ENCODE data around the gene EVA1C. TPM values are rescaled to one million over a fixed set of nuclear protein-coding genes. Genes with fewer than 3 reads are reported as not detected.
"Not testable (repeated sequence)": the region's sequence is repeated elsewhere in the genome, so short reads cannot be mapped to it uniquely, and the experiment has no call there.

Gene EVA1C
- total RNA-seq, 1 donor from 2014 or later = 8.2 TPM

DNA sequence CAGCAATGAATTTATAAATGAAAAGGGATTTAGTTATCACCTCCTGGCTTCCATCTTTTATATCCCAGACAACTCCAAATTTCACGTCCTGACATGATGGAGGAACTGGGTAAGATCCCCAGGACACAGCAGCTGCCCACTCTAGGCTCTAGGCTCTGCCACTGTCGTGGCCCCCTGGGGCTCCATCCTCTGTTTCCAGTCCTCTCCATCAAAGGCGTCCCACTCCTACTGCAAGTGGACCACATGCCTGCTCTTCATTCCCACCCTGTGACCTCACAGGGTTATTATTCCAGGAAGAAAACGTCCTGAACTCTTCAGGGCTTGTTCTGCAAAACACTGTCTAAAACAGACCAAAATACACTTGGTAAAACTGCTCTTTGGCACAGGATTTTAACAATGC is 31.6 kb upstream of the EVA1C start:
- peaks cover 6% of the 10 kb centered on the region for H3K4me1 Mint-ChIP-seq
- no peaks in the 10 kb centered on the region for H3K9me3 Mint-ChIP-seq
- H3K4me3 Mint-ChIP-seq = no peak overlapping the region
- no peak overlapping the region for H3K27ac Mint-ChIP-seq
- H3K36me3 Mint-ChIP-seq (ENCODE audit: low read depth) = peaks cover 75% of the 10 kb centered on the region
- intact Hi-C loops (cut with micrococcal nuclease) = no loop called here
- DNase-seq = no peak
- H3K27me3 Mint-ChIP-seq = no peaks in the 10 kb centered on the region

DNA sequence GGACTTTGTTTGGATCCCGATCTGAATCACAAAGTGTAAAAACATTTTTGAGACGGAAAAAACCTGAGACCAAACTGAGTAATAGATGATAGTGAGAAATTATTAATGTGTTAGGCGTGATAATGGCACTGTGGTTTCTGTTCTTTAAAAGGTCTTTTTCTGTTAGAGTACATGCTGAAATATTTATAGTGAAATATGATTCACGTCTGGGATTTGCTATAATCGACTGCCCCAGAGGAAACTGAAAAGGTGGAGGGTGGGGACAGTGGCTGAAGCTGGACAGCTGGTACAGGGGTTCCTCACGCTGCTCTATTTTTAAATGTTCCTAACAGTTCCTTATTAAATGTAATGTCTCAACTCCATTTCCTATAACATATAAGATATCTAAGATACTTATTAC is 30.9 kb upstream of the EVA1C start:
- Mint-ChIP-seq H3K36me3 (ENCODE audit: low read depth) (peaks cover 70% of the 10 kb centered on the region), H3K27me3 (no peaks in the 10 kb centered on the region), H3K4me1 (peaks cover 6% of the 10 kb centered on the region), H3K4me3 (no peak overlapping the region), H3K9me3 (no peaks in the 10 kb centered on the region), H3K27ac (no peak overlapping the region)
- DNase-seq = no peak
- intact Hi-C loops (cut with micrococcal nuclease) = no loop called here

DNA sequence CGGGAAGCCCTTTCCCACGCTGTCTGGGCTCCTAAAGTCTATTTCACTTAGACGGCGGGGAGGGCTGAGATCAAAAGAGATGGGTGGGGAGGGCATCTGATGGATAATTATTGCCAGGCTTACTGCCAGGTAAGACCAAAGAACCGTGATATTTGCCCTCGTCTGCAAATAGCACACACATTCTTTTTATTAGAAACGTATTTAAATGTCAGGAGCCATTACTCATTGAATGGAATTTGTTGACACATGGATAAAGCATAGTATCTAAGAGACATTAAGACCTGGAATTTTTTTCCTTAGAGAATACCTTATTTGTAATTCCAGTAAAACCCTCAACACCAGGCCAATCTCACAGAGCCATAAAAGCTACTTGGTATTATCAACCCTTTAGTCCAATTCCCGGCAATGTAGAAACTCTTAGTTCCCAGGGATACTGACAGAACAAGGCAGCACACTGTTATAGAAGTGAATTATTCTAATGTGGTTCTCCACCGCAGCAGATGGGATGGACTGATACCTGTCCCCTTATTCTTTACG is 30.3 kb upstream of the EVA1C start:
- H3K27ac Mint-ChIP-seq = peak overlapping the region; percentile 53
- no peaks in the 10 kb centered on the region for H3K9me3 Mint-ChIP-seq
- peaks cover 9% of the 10 kb centered on the region for H3K4me1 Mint-ChIP-seq
- intact Hi-C loops (cut with micrococcal nuclease) = no loop called here
- no peak for DNase-seq
- H3K27me3 Mint-ChIP-seq = no peaks in the 10 kb centered on the region
- no peak overlapping the region for H3K4me3 Mint-ChIP-seq
- peaks cover 68% of the 10 kb centered on the region for H3K36me3 Mint-ChIP-seq (ENCODE audit: low read depth)

DNA sequence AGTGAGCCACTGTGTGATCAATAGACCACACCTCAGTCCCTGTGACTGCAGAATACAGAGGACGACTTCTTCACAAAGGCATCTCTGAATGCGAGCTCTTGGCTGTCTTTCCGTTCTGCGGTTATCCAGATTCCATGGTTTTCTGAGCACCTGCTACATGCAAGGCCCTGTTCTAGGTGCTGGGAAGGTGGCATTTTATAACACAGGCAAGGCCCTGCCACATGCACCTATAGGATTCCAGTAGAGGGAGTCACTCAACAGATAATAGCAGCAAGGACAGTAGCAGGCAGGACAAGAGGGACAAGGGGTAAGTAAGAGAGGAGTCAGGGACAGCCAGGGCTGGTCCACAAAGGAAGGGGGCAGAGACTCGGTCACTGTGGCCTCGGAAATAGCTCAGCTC is 28.7 kb upstream of the EVA1C start:
- no peak overlapping the region for H3K27ac Mint-ChIP-seq
- peaks cover 14% of the 10 kb centered on the region for H3K4me1 Mint-ChIP-seq

DNA sequence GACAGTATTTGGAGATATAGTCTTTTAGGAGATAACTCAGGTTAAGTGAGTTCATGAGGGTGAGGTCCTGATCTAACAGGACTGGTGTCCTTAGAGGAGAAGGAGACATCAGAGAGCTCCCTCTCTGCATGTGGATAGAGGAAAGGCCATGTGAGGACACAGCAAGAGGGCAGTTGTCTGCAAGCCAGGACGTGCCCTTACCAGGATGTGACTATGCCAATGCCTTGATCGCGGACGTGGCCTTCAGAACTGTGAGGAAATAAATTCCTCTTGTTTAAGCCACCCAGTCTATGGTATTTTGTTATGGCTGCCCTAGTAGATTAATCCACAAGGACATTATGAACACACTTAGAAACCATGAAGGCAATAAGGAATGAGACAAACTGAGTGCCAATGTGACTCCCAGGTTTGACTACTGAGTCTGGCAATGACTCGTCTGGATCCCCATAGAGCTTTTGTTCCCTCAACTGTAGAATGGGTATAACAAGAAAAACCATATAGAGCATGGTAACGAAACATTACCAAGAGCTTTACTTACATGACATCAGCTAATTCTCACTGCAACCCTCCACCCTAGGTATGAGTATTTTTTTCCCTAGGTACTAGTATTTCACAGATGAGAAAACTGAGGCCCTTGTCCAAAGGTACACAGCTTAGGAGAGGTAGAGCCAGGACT is 26.2 kb upstream of the EVA1C start:
- intact Hi-C loops (cut with micrococcal nuclease) = no loop called here
- Mint-ChIP-seq H3K4me1 (peaks cover 27% of the 10 kb centered on the region), H3K27me3 (no peaks in the 10 kb centered on the region), H3K27ac (no peak overlapping the region), H3K9me3 (no peaks in the 10 kb centered on the region), H3K36me3 (ENCODE audit: low read depth) (peaks cover 58% of the 10 kb centered on the region), H3K4me3 (no peak overlapping the region)
- no peak for DNase-seq

More for the DNA sequence above, 28.7 kb upstream of the EVA1C start:
- Mint-ChIP-seq H3K27me3 (no peaks in the 10 kb centered on the region), H3K9me3 (no peaks in the 10 kb centered on the region), H3K36me3 (ENCODE audit: low read depth) (peaks cover 62% of the 10 kb centered on the region), H3K4me3 (no peak overlapping the region)
- intact Hi-C loops (cut with micrococcal nuclease) = no loop called here
- DNase-seq = no peak

DNA sequence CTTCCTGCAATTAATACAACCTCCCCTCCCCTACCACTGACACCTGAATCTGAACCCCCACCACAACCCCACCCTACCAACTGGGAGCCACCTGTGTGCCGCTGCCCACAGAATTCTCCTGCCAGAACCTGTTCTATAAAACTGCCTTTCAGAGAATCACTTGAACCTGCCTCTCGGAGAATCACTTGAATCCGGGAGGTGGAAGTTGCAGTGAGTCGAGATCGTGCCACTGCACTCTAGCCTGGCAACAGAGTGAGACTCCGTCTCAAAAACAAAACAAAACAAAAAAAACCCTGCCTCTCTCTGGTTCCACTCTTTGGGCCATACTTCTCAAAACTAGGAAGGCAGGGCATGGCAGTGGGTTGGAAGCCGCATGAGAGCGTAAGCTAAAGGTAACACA is 25.4 kb upstream of the EVA1C start:
- no peak overlapping the region for H3K4me3 Mint-ChIP-seq
- no peaks in the 10 kb centered on the region for H3K27me3 Mint-ChIP-seq
- H3K36me3 Mint-ChIP-seq (ENCODE audit: low read depth) = peaks cover 58% of the 10 kb centered on the region
- peaks cover 33% of the 10 kb centered on the region for H3K4me1 Mint-ChIP-seq
- no peaks in the 10 kb centered on the region for H3K9me3 Mint-ChIP-seq
- DNase-seq = no peak
- intact Hi-C loops (cut with micrococcal nuclease) = no loop called here
- peak overlapping the region; percentile 32 for H3K27ac Mint-ChIP-seq

DNA sequence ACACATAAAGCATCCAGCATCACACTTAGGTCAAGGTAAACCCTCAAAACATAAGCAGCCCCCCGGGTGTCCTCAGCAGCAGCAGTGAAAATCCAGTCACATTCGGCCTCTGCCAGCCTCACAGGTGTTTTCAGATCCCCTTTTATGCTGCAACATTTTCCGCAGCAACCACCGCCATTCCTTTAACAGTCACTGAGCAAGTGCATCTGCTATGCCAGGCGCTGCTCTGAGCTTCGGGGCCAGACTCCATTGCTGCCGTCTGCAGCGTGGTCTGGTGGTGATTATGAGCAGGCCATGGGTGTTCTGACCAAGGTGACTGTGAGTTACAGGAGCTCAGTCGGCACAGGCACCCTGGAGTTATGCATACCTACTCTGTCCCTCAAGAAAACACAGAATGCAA is 24.2 kb upstream of the EVA1C start:
- H3K4me3 Mint-ChIP-seq = no peak overlapping the region
- intact Hi-C loops (cut with micrococcal nuclease) = no loop called here
- H3K27ac Mint-ChIP-seq = no peak overlapping the region
- no peaks in the 10 kb centered on the region for H3K9me3 Mint-ChIP-seq
- H3K4me1 Mint-ChIP-seq = peaks cover 34% of the 10 kb centered on the region
- H3K27me3 Mint-ChIP-seq = no peaks in the 10 kb centered on the region
- peaks cover 46% of the 10 kb centered on the region for H3K36me3 Mint-ChIP-seq (ENCODE audit: low read depth)
- no peak for DNase-seq

DNA sequence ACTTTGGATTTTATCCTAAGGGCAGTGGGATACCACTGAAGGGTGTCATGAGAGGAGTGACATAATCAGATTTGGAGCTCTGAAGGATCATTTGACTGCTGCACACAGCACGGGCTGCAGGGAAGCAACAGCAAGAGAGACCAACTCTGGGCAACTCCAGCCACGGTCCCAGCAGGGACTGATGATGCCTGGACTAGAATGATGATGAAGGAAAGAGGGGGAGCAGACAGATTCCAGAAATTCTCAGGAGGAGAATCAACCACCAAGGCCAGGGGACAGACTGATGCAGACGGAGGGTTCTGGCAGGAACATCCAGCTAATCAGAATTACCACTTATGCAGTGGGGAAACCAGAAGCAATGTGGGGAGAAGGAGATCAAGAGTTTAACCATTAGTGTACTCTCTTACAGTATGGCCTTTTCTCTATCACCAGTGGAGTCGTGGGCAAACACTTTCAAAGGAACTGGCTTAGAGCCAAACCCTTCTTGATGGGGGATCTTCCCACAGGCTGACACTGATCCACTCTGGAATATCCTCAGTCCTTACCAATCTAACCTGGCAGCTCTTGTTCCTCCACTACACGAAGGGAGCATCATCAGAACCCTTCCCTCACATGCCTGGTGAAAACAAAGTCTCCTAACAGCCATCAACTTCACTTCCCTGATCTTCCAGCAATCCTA is 23.0 kb upstream of the EVA1C start:
- Mint-ChIP-seq H3K4me1 (peaks cover 42% of the 10 kb centered on the region), H3K27ac (no peak overlapping the region), H3K4me3 (peak overlapping the region; percentile 8), H3K36me3 (ENCODE audit: low read depth) (peaks cover 38% of the 10 kb centered on the region), H3K9me3 (no peaks in the 10 kb centered on the region), H3K27me3 (no peaks in the 10 kb centered on the region)
- no peak for DNase-seq
- intact Hi-C loops (cut with micrococcal nuclease) = no loop called here

DNA sequence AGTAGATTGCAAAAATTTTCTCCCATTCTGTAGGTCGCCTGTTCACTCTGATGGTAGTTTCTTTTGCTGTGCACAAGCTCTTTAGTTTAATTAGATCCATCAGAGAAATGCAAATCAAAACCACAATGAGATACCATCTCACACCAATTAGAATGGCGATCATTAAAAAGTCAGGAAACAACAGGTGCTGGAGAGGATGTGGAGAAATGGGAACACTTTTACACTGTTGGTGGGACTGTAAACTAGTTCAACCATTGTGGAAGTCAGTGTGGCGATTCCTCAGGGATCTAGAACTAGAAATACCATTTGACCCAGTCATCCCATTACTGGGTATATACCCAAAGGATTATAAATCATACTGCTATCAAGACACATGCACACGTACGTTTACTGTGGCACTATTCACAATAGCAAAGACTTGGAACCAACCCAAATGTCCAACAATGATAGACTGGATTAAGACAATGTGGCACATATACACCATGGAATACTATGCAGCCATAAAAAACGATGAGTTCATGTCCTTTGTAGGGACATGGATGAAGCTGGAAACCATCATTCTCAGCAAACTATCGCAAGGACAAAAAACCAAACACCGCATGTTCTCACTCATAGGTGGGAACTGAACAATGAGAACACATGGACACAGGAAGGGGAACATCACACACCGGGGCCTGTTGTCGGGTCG is 21.8 kb upstream of the EVA1C start:
- Mint-ChIP-seq H3K4me1 (peaks cover 37% of the 10 kb centered on the region), H3K36me3 (ENCODE audit: low read depth) (peaks cover 28% of the 10 kb centered on the region), H3K4me3 (peak overlapping the region; percentile 25)
- H3K27me3 Mint-ChIP-seq; intact Hi-C loops (cut with micrococcal nuclease); H3K9me3 Mint-ChIP-seq; DNase-seq; H3K27ac Mint-ChIP-seq: not testable (repeated sequence)

DNA sequence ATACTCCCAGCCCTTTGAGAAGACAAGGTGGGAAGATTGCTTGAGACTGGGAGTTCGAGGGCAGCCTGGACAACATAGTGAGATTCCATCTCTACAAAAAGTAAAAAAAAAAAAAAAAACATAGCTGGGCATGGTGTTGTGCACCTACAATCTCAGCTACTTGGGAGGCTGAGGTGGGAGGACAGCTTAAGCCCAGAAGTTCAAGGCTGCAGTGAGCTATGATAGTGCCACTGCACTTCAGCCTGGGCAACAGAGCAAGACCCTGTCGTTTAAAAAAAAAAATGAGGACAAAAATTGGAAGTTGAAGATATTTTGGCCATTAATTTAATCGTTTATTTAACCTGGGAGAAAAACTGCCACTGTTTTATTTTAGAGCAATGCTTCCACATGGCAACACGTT is 20.8 kb upstream of the EVA1C start:
- peak overlapping the region; percentile 93 for H3K4me3 Mint-ChIP-seq
- intact Hi-C loops (cut with micrococcal nuclease) = loop anchor here (2.0 kb wide), 3 partner anchors 113 to 335 kb away; partner anchors contain the start of gene MIS18A
- peaks cover 36% of the 10 kb centered on the region for H3K4me1 Mint-ChIP-seq
- no peak for DNase-seq
- H3K27me3 Mint-ChIP-seq = peaks cover 6% of the 10 kb centered on the region
- peaks cover 27% of the 10 kb centered on the region for H3K36me3 Mint-ChIP-seq (ENCODE audit: low read depth)
- H3K9me3 Mint-ChIP-seq = no peaks in the 10 kb centered on the region
- peak overlapping the region; percentile 54 for H3K27ac Mint-ChIP-seq

DNA sequence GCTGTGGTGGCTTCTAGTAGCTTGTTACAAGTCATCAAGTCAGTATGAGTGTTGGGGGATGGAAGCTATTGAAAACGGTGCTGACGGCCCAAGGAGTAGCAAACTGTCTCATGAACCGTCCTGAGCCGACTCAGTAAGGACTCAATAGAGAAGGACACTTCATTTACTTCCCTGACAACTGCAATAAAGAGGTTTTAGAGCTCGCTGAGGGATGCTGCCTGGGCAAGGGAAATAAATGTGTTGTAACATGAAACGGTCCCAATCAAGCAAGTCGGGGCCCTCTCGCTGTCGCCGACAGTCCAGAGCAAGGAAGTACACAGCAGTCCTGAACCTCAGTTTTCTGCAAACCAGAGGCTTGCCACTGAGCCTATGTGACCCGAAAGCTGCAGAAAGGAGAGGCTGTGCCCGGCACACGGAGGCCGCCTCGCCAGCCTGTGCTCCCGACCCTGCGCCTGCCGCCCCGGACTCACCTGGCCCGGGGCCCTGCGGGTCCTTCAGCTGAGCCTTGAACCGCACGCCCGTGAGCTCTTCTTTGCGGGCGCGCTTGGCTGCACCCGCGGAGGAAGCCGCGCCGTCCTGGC is 20.1 kb upstream of the EVA1C start:
- H3K27me3 Mint-ChIP-seq = peaks cover 6% of the 10 kb centered on the region
- intact Hi-C loops (cut with micrococcal nuclease) = loop anchor here (2.0 kb wide), 3 partner anchors 114 to 334 kb away; partner anchors contain the start of gene MIS18A
- H3K4me1 Mint-ChIP-seq = peaks cover 33% of the 10 kb centered on the region
- peaks cover 23% of the 10 kb centered on the region for H3K36me3 Mint-ChIP-seq (ENCODE audit: low read depth)
- no peak for DNase-seq
- H3K4me3 Mint-ChIP-seq = peak overlapping the region; percentile 93
- peak overlapping the region; percentile 89 for H3K27ac Mint-ChIP-seq
- no peaks in the 10 kb centered on the region for H3K9me3 Mint-ChIP-seq

DNA sequence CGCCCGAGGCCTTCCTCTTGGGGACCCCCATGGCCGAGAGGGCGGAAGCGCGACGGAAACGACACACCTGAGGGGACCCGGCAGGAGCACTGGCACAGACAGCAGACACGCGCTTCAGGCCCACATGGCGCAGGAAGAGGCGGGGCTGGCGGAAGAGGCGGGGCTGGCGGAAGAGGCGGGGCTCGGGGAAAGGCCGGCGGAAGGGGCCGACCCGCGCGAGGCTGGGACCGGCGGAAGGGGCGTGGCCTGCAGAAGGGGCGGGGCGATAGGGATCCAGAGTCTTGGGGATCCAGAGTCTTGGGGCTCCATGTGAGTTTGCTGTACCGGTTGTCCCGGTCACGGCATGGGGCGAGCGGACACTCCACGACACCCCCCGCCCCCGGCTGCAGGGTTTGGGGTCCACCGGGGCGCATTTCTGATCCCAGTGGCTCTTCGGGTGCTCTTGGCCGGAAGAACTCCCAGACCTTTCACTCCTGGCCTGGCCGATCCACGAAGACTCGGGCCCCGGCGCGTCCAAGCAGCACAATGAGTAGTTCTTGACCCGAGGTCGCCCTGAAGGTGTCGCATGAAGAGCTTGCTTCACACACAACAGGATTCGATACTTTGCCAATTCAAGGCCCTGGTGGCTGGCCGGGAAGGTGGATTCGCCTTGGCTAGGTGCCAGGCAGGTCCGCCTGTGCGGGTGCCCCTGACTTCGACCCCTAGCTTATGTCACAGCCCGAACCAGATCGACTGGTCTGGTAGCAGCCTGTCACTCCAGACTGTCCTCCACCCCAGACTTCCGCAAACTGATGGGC is 19.4 kb upstream of the EVA1C start, which contains the start of gene URB1:
Gene URB1 (minus strand): TSS at position 133 of the 797 bp plus-strand sequence. CDS start 102 bp downstream, at position 31.
- peaks cover 30% of the 10 kb centered on the region for H3K4me1 Mint-ChIP-seq
- peak within 1 kb of the TSS; percentile 93 for H3K4me3 Mint-ChIP-seq
- H3K9me3 Mint-ChIP-seq = no peaks in the 10 kb centered on the region

DNA sequence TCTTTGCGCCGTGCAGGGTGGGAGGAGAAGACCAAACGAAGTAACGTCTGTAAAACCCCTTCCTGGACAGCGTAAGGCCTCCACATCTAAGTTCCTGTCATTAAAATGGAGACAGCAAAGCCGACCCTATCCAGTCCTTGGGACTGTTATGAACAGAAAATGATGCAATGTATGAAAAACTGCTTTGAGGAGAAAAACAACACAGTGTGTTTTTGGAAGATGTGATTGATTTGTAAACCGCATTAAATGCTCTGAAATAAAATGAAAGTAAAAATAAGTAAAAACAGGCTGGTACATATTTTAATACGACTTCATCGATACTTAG is 18.9 kb upstream of the EVA1C start:
- Mint-ChIP-seq H3K4me3 (peak overlapping the region; percentile 93), H3K9me3 (no peaks in the 10 kb centered on the region), H3K4me1 (peaks cover 30% of the 10 kb centered on the region), H3K36me3 (ENCODE audit: low read depth) (peaks cover 19% of the 10 kb centered on the region), H3K27ac (peak overlapping the region; percentile 89), H3K27me3 (peaks cover 12% of the 10 kb centered on the region)
- intact Hi-C loops (cut with micrococcal nuclease) = loop anchor here (1.0 to 2.0 kb wide), 5 partner anchors 18 to 333 kb away; partner anchors contain the start of genes CFAP298 and MIS18A
- DNase-seq = no peak

More for the DNA sequence above, 19.4 kb upstream of the EVA1C start, which contains the start of gene URB1:
- Mint-ChIP-seq H3K27ac (peak within 1 kb of the TSS; percentile 89), H3K36me3 (ENCODE audit: low read depth) (peaks cover 19% of the 10 kb centered on the region), H3K27me3 (peaks cover 8% of the 10 kb centered on the region)
- DNase-seq = peak; percentile 99
- intact Hi-C loops (cut with micrococcal nuclease) = loop anchor here (1.0 to 2.0 kb wide), 5 partner anchors 18 to 334 kb away; partner anchors contain the start of genes CFAP298 and MIS18A
